SH-SY5Y (cell line): ENCODE data around the gene ATG9A.

Experiments used
- GATA2 ChIP-seq: IDR thresholded peaks from 2 replicates; pipeline ENCODE4 v1.6.1; 2011; ENCODE audit warnings: mild to moderate bottlenecking, low read depth, low read length
- GATA3 ChIP-seq: IDR thresholded peaks from 2 replicates; pipeline ENCODE4 v1.6.1; 2011; ENCODE audit warnings: low read depth, mild to moderate bottlenecking, low read length, moderate library complexity

DNA sequence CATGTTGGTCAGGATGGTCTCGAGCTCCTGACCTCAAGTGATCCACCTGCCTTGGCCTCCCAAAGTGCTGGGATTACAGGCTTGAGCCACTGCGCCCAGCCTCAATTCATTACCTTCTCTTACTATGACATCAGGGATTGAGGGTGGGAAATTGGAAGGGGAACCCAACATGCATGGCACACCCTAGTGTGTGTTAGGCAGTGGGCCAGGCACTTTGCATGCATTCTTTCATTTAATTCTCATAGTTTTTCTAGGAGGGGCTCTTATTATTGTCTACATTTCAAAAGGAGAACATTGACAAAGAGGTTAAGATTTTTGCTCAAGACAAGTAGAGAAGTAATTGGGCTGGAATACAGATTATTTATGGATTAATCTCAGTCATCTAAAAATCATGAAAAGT is 38.9 kb upstream of the ATG9A start:
- no peak for TF ChIP-seq GATA3
- TF ChIP-seq GATA2: no peak
